HFF-Myc (cell line): Measurements from ENCODE around the gene FOXF1.

ENCODE experiments used
- DNase-seq: peaks from one replicate; pipeline ENCODE4 v3.0.0-alpha.2; 2011; ENCODE audit warnings: low read depth; ENCODE audit errors: extremely low read depth
- H3K4me3 ChIP-seq: replicated peaks from 2 replicates; pipeline ENCODE4 v1.5.1; 2011; ENCODE audit warnings: low read depth, mild to moderate bottlenecking, control low read depth, low read length
- TF ChIP-seq, protein P1 (sequence below): IDR thresholded peaks from 2 replicates; pipeline ENCODE4 v1.5.1; 2012; ENCODE audit warnings: mild to moderate bottlenecking, low read depth, low read length, control low read depth; ENCODE audit errors: missing control alignments

FOXF1 gene

GRCh38 chr16:86522634-86523033, 12.3 kb downstream of the FOXF1 start:
- TF ChIP-seq, protein P1, sequence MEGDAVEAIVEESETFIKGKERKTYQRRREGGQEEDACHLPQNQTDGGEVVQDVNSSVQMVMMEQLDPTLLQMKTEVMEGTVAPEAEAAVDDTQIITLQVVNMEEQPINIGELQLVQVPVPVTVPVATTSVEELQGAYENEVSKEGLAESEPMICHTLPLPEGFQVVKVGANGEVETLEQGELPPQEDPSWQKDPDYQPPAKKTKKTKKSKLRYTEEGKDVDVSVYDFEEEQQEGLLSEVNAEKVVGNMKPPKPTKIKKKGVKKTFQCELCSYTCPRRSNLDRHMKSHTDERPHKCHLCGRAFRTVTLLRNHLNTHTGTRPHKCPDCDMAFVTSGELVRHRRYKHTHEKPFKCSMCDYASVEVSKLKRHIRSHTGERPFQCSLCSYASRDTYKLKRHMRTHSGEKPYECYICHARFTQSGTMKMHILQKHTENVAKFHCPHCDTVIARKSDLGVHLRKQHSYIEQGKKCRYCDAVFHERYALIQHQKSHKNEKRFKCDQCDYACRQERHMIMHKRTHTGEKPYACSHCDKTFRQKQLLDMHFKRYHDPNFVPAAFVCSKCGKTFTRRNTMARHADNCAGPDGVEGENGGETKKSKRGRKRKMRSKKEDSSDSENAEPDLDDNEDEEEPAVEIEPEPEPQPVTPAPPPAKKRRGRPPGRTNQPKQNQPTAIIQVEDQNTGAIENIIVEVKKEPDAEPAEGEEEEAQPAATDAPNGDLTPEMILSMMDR, result no peak
- DNase-seq, result no peak
- no peak overlapping the region for H3K4me3 ChIP-seq

- TF ChIP-seq, protein P1, result no peak
- no peak for DNase-seq
- H3K4me3 ChIP-seq, result no peak overlapping the region
Observed at GRCh38 chr16:86523166-86523740, 12.9 kb downstream of the FOXF1 start.

GRCh38 chr16:86524029-86524428, 13.7 kb downstream of the FOXF1 start:
- H3K4me3 ChIP-seq, result no peak overlapping the region
- TF ChIP-seq, protein P1, result no peak
- DNase-seq, result no peak

- H3K4me3 ChIP-seq, result no peak overlapping the region
- DNase-seq, result no peak
- TF ChIP-seq, protein P1, result no peak
Observed at GRCh38 chr16:86525696-86526095, 15.4 kb downstream of the FOXF1 start.

DNA sequence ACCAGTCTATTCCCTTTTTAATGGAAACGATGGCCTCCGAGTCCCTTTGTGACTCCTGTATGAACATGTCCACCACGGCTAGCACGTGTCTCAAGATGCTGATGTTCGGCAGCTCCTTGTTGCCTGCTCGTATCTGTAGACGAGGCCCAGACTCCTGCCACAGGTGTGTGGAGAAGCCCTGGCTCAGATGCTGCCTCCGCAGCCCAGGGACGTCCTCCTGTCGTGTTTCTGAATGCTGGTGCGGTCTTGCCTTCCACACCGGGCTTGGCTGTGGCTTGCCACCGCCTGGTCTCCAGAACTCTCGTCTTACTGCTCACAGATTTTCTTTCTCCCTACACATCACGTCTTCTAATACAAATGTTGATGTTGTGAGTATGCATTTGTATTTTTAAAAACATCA, 17.0 kb downstream of the FOXF1 start:
- no peak for DNase-seq
- TF ChIP-seq, protein P1, result no peak
- H3K4me3 ChIP-seq, result no peak overlapping the region

GRCh38 chr16:86528061-86528929, 18.0 kb downstream of the FOXF1 start:
- TF ChIP-seq, protein P1, result no peak
- no peak overlapping the region for H3K4me3 ChIP-seq
- no peak for DNase-seq
